Calu3 (cell line): ENCODE results near the gene CDH18. TPM values are rescaled to one million over a fixed set of nuclear protein-coding genes. Genes with fewer than 3 reads are reported as not detected.
A peak's percentile ranks its signal among the peaks of the same experiment; 100 is the strongest.

Experiments
- BruUV-seq: library from RNA; stranded (reverse); fragments of 400-500 nt; replicated peaks from 2 replicates; lab custom pipeline; 2021; lab: Mats Ljungman, UMichigan
- CTCF ChIA-PET: fragments of 300-600 bp; sonication (Branson Sonifier 250); formaldehyde crosslinking; loops from one replicate; lab custom pipeline; 2022; ENCODE audit warnings: antibody characterized with exemption; lab: Charles Lee
- DNase-seq: peaks from one replicate; pipeline ENCODE4 v3.0.0; 2022
- H3K27ac Mint-ChIP-seq: one replicate; pipeline ENCODE4 v1.8.0; 2022; ENCODE audit warnings: mixed read lengths; ENCODE audit not compliant: unreplicated experiment
- H3K27me3 Mint-ChIP-seq: one replicate; pipeline ENCODE4 v1.8.0; 2022; ENCODE audit warnings: mixed read lengths; ENCODE audit not compliant: unreplicated experiment
- H3K36me3 Mint-ChIP-seq: one replicate; pipeline ENCODE4 v1.8.0; 2022; ENCODE audit warnings: mild to moderate bottlenecking, moderate library complexity, mixed read lengths; ENCODE audit not compliant: insufficient read depth, unreplicated experiment
- H3K4me1 Mint-ChIP-seq: one replicate; pipeline ENCODE4 v1.8.0; 2022; ENCODE audit warnings: mild to moderate bottlenecking, low read depth, mixed read lengths; ENCODE audit not compliant: unreplicated experiment
- H3K4me3 Mint-ChIP-seq: one replicate; pipeline ENCODE4 v1.8.0; 2022; ENCODE audit warnings: mild to moderate bottlenecking, low read depth, moderate library complexity, mixed read lengths; ENCODE audit not compliant: unreplicated experiment
- H3K9me3 Mint-ChIP-seq: one replicate; pipeline ENCODE4 v1.8.0; 2022; ENCODE audit warnings: low read depth, mixed read lengths; ENCODE audit not compliant: unreplicated experiment
- CTCF ChIP-seq: fragments of 200-600 bp; IDR thresholded peaks from one replicate; pipeline ENCODE4 v1.8.0; 2022; ENCODE audit warnings: antibody characterized with exemption; ENCODE audit not compliant: unreplicated experiment
- intact Hi-C: fragments of 100-400 bp; cut with micrococcal nuclease; formaldehyde crosslinking; loops from one replicate; pipeline ENCODE4 v1.10.0; 2022; ENCODE audit not compliant: unreplicated experiment
- total RNA-seq: library from RNA; stranded (reverse); gene quantifications from 2 replicates; pipeline ENCODE4 v1.2.3, GENCODE V29; 2022

Gene CDH18
- total RNA-seq, 1 experiment from 2014 or later, result not detected

- intact Hi-C loops, result loop anchor here (5.0 kb wide), 1 partner anchor 76 kb away; no protein-coding TSS in a partner anchor
- Mint-ChIP-seq H3K9me3 (peaks cover 6% of the 10 kb centered on the region), H3K36me3 (peaks cover 7% of the 10 kb centered on the region), H3K4me3 (peak overlapping the region; percentile 61), H3K27me3 (no peaks in the 10 kb centered on the region), H3K27ac (peak overlapping the region; percentile 97), H3K4me1 (peaks cover 29% of the 10 kb centered on the region)
- no peak for TF ChIP-seq CTCF
- BruUV-seq, result no TSS peak
- CTCF ChIA-PET, result no interaction called here
- DNase-seq, result peak; percentile 72
These were observed 456.5 kb downstream of the CDH18 start for GRCh38 chr5:19531374-19531952.

- DNase-seq, result no peak
- Mint-ChIP-seq H3K27me3 (no peaks in the 10 kb centered on the region), H3K9me3 (peaks cover 2% of the 10 kb centered on the region), H3K4me3 (no peak overlapping the region), H3K36me3 (no peaks in the 10 kb centered on the region), H3K4me1 (no peaks in the 10 kb centered on the region), H3K27ac (no peak overlapping the region)
- TF ChIP-seq CTCF, result no peak
- CTCF ChIA-PET, result no interaction called here
- intact Hi-C loops, result no loop called here
- BruUV-seq, result no TSS peak
These were observed 468.6 kb downstream of the CDH18 start for GRCh38 chr5:19519448-19519847.

- Mint-ChIP-seq H3K4me3 (no peak overlapping the region), H3K4me1 (peaks cover 9% of the 10 kb centered on the region), H3K27me3 (no peaks in the 10 kb centered on the region), H3K36me3 (no peaks in the 10 kb centered on the region), H3K9me3 (no peaks in the 10 kb centered on the region), H3K27ac (no peak overlapping the region)
- no TSS peak for BruUV-seq
- intact Hi-C loops, result no loop called here
- no peak for TF ChIP-seq CTCF
- DNase-seq, result no peak
- CTCF ChIA-PET, result interaction anchor here (0.7 kb wide), 1 partner anchor 9 kb away, joined by 3 read pairs; no protein-coding TSS in a partner anchor
These were observed 489.1 kb downstream of the CDH18 start for GRCh38 chr5:19498852-19499251.

GRCh38 chr5:19497229-19497815, 490.7 kb downstream of the CDH18 start:
- Mint-ChIP-seq H3K4me3 (no peak overlapping the region), H3K36me3 (no peaks in the 10 kb centered on the region), H3K4me1 (peaks cover 9% of the 10 kb centered on the region), H3K9me3 (no peaks in the 10 kb centered on the region), H3K27ac (no peak overlapping the region), H3K27me3 (no peaks in the 10 kb centered on the region)
- intact Hi-C loops, result no loop called here
- CTCF ChIA-PET, result interaction anchor here (0.7 kb wide), 1 partner anchor 374 kb away, joined by 11 read pairs; no protein-coding TSS in a partner anchor
- no peak for TF ChIP-seq CTCF
- no TSS peak for BruUV-seq
- DNase-seq, result no peak
